Measurements from ENCODE around the gene OR5B17.
"Not testable (repeated sequence)": the region's sequence is repeated elsewhere in the genome, so short reads cannot be mapped to it uniquely, and the experiment has no call there.

The OR5B17 gene

DNA sequence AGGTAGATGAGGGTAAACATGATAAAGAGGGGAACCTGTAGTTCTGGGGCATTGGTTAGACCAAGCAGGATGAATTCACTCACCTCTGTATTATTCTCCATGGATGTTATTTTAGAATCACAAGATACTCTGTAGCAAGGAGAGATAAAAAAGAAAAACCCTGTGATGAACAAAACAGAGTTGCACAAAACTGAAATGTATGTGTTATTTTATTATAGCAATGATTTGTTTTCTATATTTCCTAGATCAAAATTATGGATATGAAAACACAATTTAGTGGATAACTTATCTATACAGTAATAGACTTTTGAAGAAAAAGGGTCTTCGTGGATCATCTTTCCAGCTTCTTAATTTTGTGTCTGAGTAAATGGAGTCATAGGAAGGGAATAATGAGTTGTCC is at the start of gene OR5B17:
Gene OR5B17, minus strand, starts transcription at position 101 of the 400 bp plus-strand sequence. Its CDS starts 0 bp downstream, at position 101.
- no peak for DNase-seq

DNA sequence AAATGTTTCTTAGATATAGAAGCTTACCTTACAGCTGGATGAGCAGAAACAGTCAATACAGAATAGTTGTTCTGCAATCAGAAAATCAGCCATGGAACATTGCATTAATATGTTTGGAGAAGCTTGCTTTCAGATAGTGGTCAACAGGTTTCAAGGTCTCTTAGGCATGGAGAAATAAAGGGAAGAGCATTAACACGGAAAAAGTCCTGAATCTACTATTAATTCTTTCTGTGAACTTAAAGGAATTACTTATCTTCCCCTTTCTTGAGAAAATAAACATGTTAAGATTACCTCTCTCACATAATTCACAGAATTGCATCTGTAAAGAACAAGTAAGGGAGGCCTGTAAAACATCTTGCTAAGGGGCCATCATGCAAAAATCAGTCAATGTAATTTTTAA is 47.9 kb upstream of the OR5B17 start, which contains the start of gene OR5B3:
Gene OR5B3, minus strand, starts transcription at position 101 of the 400 bp plus-strand sequence. CDS start 3,465 bp downstream, outside the sequence.
- no peak for DNase-seq

DNA sequence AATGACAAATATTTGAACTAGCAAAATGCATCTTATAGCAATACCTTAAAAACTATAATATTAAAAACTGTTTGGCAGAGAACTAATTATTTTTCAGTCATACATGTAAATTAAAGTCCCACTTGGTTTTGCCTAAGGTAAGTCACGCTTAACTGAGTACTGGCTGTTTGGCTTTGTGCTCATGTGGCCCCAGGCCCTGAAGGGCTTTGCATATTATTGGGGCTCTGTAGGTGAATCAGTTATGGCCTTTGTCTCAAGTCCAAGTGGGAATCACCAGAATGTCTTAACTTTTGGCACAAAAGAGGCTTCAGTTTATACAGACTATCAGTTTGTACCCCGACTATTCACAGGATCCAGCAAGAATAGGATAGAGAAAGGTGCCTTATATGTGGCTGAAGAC is 40.8 kb upstream of the OR5B17 start:
- DNase-seq, result not testable (repeated sequence)

- DNase-seq, result no peak
Measured at GRCh38 chr11:58395581-58395980, 36.7 kb upstream of the OR5B17 start.

- no peak for DNase-seq
Measured at GRCh38 chr11:58394195-58394594, 35.3 kb upstream of the OR5B17 start.

DNA sequence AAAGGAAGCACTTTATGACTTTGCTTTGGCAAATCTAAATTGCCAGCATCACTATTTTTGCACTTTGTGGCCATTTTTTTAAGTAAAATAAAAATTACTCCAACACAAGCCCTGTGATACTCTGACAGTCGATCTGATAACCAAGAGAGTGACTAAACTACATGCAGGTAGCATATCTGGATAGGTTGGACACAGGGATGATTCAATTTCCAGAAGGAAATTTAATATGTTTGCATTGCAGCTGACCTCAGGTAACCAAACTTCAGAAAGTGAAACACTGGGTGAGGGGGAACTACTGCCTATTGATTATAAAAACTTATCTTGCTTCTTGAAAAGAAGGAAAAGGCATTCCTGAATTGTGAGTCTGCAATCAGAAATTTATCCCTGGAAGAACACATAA is 33.9 kb upstream of the OR5B17 start:
- no peak for DNase-seq

DNA sequence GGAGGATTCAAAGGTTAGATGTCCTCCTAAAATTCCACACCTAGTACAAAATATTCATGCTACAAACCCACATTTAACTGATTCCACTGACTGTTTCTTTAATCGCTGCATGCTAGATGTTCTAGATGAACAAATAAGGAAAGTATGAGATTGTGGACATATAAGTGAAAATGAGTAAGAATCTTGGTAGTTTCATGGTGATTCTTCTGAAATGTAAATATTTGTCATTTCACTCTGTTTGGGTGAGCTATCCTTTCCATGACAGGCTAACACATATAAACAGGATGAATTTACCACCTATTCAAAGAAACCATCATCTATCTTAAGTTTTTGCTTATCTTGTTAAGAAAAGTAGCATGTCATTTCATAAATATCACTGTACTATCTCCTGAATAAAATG is 33.0 kb upstream of the OR5B17 start:
- DNase-seq, result no peak

- no peak for DNase-seq
Measured at GRCh38 chr11:58390551-58391063, 31.7 kb upstream of the OR5B17 start.

GRCh38 chr11:58354727-58355126 is 4.1 kb downstream of the OR5B17 start:
- DNase-seq, result no peak

- no peak for DNase-seq
Measured at GRCh38 chr11:58345204-58345603, 13.7 kb downstream of the OR5B17 start.

DNA sequence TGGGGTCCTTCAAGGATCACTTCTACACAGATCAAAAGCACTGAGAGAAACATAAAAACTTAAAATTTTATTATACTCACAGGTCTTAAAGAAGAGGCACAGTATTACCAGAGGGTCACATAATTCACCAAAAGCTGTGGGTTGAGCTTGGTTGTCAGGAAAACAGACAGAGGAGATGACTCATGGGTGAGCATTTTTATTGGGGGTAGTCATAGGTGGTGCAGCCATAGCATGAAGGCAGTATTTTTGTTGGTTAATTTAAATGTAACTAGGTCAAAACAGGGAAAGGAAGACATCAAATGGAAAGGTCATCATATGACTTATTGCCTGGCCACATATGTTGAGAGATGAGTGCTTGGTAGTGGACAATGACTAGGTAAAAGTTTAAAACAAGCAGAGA is 24.2 kb downstream of the OR5B17 start:
- DNase-seq, result no peak

- no peak for DNase-seq
Measured at GRCh38 chr11:58330861-58331260, 28.0 kb downstream of the OR5B17 start.

DNA sequence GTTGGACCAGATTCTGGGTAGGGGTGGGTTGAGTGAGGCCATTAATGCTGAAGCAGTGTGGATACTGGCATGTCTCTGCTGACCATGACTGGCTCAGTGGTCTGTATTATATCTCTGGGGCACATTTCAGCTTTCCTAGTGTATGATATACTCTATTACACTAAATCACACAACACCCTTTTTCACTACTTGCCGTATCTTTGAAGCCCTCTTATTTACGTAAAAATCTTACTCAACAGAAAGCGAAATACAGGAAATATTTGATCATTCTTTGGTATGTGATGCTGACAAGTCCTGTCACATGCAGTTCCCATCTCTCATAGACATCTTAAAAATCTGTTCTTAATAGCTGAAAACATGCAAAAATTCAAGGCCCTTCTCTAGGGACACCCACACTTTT is 40.3 kb downstream of the OR5B17 start:
- DNase-seq, result no peak

GRCh38 chr11:58316142-58316541 is 42.7 kb downstream of the OR5B17 start:
- DNase-seq, result no peak
